Measurements from ENCODE around the gene GAL3ST1. TPM values are rescaled to one million over a fixed set of nuclear protein-coding genes. Genes with fewer than 3 reads are reported as not detected.
"Not testable (repeated sequence)": the region's sequence is repeated elsewhere in the genome, so short reads cannot be mapped to it uniquely, and the experiment has no call there.

Gene GAL3ST1
- total RNA-seq, 1 experiment from 2014 or later, result not detected

- Histone ChIP-seq H3K27me3 (ENCODE audit: low read length) (no peaks in the 10 kb centered on the region), H3K4me1 (ENCODE audit: low read length) (no peaks in the 10 kb centered on the region)
Observed at GRCh38 chr22:30557243-30557642, 17.2 kb downstream of the GAL3ST1 start.

GRCh38 chr22:30556388-30556787 lies 18.1 kb downstream of the GAL3ST1 start:
- no peaks in the 10 kb centered on the region for H3K4me1 ChIP-seq (ENCODE audit: low read length)
- no peaks in the 10 kb centered on the region for H3K9me2 ChIP-seq (replicated peaks; ENCODE audit: insufficient read depth, low read length)
- no peaks in the 10 kb centered on the region for H3K36me3 ChIP-seq (ENCODE audit: insufficient read depth, low read length)
- H3K9ac ChIP-seq (ENCODE audit: low read length), result no peak overlapping the region
- no peak overlapping the region for H3K4me2 ChIP-seq (ENCODE audit: low read depth, low read length, poor library complexity, severe bottlenecking)
- H3K79me2 ChIP-seq (ENCODE audit: low read length), result no peaks in the 10 kb centered on the region
- H4K20me1 ChIP-seq (ENCODE audit: insufficient read depth, low read depth, low read length), result no peaks in the 10 kb centered on the region
- DNase-seq, result peak; percentile 49
- no peaks in the 10 kb centered on the region for H3K9me3 ChIP-seq (ENCODE audit: low read length)
- no peak overlapping the region for H2AFZ ChIP-seq (ENCODE audit: low read length)
- no peak overlapping the region for H3K4me3 ChIP-seq (ENCODE audit: low read length)
- no peak overlapping the region for H3K27ac ChIP-seq (ENCODE audit: low read length)
- H3K27me3 ChIP-seq (ENCODE audit: low read length), result no peaks in the 10 kb centered on the region

More at GRCh38 chr22:30557243-30557642, 17.2 kb downstream of the GAL3ST1 start:
- Histone ChIP-seq H3K4me2 (ENCODE audit: low read depth, low read length, poor library complexity, severe bottlenecking) (no peak overlapping the region), H3K79me2 (ENCODE audit: low read length) (no peaks in the 10 kb centered on the region), H3K9ac (ENCODE audit: low read length) (no peak overlapping the region), H3K36me3 (ENCODE audit: insufficient read depth, low read length) (no peaks in the 10 kb centered on the region), H3K9me2 (replicated peaks; ENCODE audit: insufficient read depth, low read length) (no peaks in the 10 kb centered on the region), H3K4me3 (ENCODE audit: low read length) (no peak overlapping the region), H2AFZ (ENCODE audit: low read length) (no peak overlapping the region), H4K20me1 (ENCODE audit: insufficient read depth, low read depth, low read length) (no peaks in the 10 kb centered on the region), H3K27ac (ENCODE audit: low read length) (no peak overlapping the region), H3K9me3 (ENCODE audit: low read length) (no peaks in the 10 kb centered on the region)
- DNase-seq, result no peak

DNA sequence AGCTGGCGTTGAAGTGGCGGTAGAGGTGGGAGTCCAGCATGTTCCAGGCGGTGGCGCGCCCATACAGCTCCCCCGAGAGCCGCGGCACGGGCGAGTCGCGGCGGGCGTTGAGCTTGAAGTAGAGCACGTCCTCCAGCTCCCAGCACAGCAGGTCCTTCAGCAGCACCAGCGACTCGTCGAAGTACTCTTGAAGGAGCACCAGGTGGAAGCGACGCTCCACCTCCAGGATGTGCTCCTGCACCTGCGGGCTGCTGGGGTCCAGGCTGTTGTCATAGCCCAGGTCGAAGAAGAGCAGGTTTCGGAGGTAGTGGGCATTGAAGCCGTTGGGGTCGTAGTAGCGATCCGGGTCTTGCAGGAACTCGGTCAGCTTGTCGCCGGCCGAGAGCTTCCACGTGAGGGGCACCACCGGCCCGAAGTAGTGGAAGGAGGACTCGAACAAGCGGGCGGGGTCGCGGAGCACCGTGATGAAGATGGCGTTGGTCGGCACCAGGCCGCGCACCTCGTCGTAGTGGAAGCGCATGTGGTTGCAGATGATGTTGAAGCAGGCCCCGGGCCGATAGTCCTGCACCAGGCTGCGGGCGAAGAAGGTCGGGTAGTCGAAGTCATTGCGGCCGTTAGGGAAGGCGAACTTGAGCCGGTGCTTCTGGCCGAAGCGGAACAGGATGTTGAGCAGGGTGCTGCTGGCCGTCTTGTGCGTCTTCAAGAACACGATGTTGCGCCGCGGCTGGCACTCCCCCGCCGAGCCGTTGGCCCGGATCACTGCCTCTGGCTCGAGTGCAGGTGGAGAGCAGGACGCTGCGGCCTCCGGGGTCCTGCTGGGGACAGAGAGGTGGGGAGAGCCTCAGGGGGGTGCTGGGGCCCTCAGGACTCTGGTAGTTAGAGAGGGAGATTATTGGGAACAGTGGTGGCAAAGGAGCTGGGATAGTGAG lies 18.9 kb downstream of the GAL3ST1 start:
- H3K9ac ChIP-seq (ENCODE audit: low read length), result no peak overlapping the region
- no peaks in the 10 kb centered on the region for H3K9me3 ChIP-seq (ENCODE audit: low read length)
- H4K20me1 ChIP-seq (ENCODE audit: insufficient read depth, low read depth, low read length), result no peaks in the 10 kb centered on the region
- H3K79me2 ChIP-seq (ENCODE audit: low read length), result no peaks in the 10 kb centered on the region
- H3K27ac ChIP-seq (ENCODE audit: low read length), result no peak overlapping the region
- no peak overlapping the region for H2AFZ ChIP-seq (ENCODE audit: low read length)
- H3K27me3 ChIP-seq (ENCODE audit: low read length), result no peaks in the 10 kb centered on the region
- no peak for DNase-seq
- H3K4me3 ChIP-seq (ENCODE audit: low read length), result no peak overlapping the region
- H3K4me2 ChIP-seq (ENCODE audit: low read depth, low read length, poor library complexity, severe bottlenecking), result no peak overlapping the region
- no peaks in the 10 kb centered on the region for H3K36me3 ChIP-seq (ENCODE audit: insufficient read depth, low read length)
- H3K9me2 ChIP-seq (replicated peaks; ENCODE audit: insufficient read depth, low read length), result no peaks in the 10 kb centered on the region
- no peaks in the 10 kb centered on the region for H3K4me1 ChIP-seq (ENCODE audit: low read length)

- no peak overlapping the region for H3K4me2 ChIP-seq (ENCODE audit: low read depth, low read length, poor library complexity, severe bottlenecking)
- no peaks in the 10 kb centered on the region for H3K79me2 ChIP-seq (ENCODE audit: low read length)
- H3K9ac ChIP-seq (ENCODE audit: low read length), result no peak overlapping the region
- no peak overlapping the region for H3K27ac ChIP-seq (ENCODE audit: low read length)
- H3K9me2 ChIP-seq (replicated peaks; ENCODE audit: insufficient read depth, low read length), result no peaks in the 10 kb centered on the region
- H3K4me1 ChIP-seq (ENCODE audit: low read length), result no peaks in the 10 kb centered on the region
- no peak for DNase-seq
- no peaks in the 10 kb centered on the region for H3K27me3 ChIP-seq (ENCODE audit: low read length)
- no peaks in the 10 kb centered on the region for H3K36me3 ChIP-seq (ENCODE audit: insufficient read depth, low read length)
- no peaks in the 10 kb centered on the region for H4K20me1 ChIP-seq (ENCODE audit: insufficient read depth, low read depth, low read length)
- no peak overlapping the region for H3K4me3 ChIP-seq (ENCODE audit: low read length)
- H3K9me3 ChIP-seq (ENCODE audit: low read length), result no peaks in the 10 kb centered on the region
- no peak overlapping the region for H2AFZ ChIP-seq (ENCODE audit: low read length)
Observed at GRCh38 chr22:30553971-30554370, 20.5 kb downstream of the GAL3ST1 start.

DNA sequence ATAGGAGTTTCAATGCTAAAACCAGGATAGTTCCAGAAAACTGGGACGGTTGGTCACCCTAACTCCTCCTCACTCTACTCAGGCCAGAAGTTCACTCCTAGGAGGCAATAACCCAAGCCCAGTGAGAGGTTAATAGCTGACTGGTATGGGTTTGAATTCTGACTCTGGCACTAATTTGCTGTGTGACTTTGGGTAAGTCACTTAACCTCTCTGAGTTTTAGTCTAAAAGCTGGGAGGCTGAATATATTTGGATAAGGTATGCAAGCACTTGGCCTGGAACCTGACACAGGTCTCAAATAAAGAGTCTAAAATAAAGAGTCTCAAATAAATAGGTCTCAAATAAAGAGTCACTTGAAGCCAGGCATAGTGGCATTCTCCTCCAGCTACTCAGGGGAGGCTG lies 21.7 kb downstream of the GAL3ST1 start:
- DNase-seq, result no peak
- Histone ChIP-seq H3K4me1 (ENCODE audit: low read length) (no peaks in the 10 kb centered on the region), H3K4me2 (ENCODE audit: low read depth, low read length, poor library complexity, severe bottlenecking) (no peak overlapping the region), H2AFZ (ENCODE audit: low read length) (no peak overlapping the region), H3K9me3 (ENCODE audit: low read length) (no peaks in the 10 kb centered on the region), H3K79me2 (ENCODE audit: low read length) (no peaks in the 10 kb centered on the region), H3K9ac (ENCODE audit: low read length) (no peak overlapping the region), H3K4me3 (ENCODE audit: low read length) (no peak overlapping the region), H3K27me3 (ENCODE audit: low read length) (no peaks in the 10 kb centered on the region), H4K20me1 (ENCODE audit: insufficient read depth, low read depth, low read length) (no peaks in the 10 kb centered on the region), H3K36me3 (ENCODE audit: insufficient read depth, low read length) (no peaks in the 10 kb centered on the region), H3K27ac (ENCODE audit: low read length) (no peak overlapping the region), H3K9me2 (replicated peaks; ENCODE audit: insufficient read depth, low read length) (no peaks in the 10 kb centered on the region)

- H2AFZ ChIP-seq (ENCODE audit: low read length); H3K9ac ChIP-seq (ENCODE audit: low read length); H3K27ac ChIP-seq (ENCODE audit: low read length); H3K9me2 ChIP-seq (replicated peaks; ENCODE audit: insufficient read depth, low read length); H3K9me3 ChIP-seq (ENCODE audit: low read length); H3K79me2 ChIP-seq (ENCODE audit: low read length); H4K20me1 ChIP-seq (ENCODE audit: insufficient read depth, low read depth, low read length); H3K4me2 ChIP-seq (ENCODE audit: low read depth, low read length, poor library complexity, severe bottlenecking); H3K4me3 ChIP-seq (ENCODE audit: low read length); H3K27me3 ChIP-seq (ENCODE audit: low read length); H3K4me1 ChIP-seq (ENCODE audit: low read length); DNase-seq; H3K36me3 ChIP-seq (ENCODE audit: insufficient read depth, low read length): not testable (repeated sequence)
Observed at GRCh38 chr22:30551813-30552212, 22.7 kb downstream of the GAL3ST1 start.

DNA sequence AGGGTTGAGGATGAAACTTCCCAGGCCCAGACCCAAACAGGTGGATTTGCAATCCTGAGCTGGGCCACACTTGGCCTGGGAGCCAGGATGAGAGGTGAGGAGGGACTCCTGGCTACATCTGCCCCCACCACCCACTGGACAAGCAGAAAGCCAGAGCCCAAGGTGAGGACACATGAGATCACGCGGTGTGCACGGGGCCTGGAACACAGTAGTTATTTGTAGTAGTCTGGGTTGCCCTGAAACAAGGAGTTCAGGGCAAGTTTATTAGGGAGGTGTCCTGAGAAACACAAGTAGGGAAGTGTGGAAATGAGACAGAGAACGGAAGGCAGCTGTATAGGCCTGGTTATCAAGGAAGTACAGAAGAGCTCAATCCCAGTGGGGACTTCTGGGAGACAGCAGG lies 27.3 kb downstream of the GAL3ST1 start:
- H3K9me3 ChIP-seq (ENCODE audit: low read length), result no peaks in the 10 kb centered on the region
- no peaks in the 10 kb centered on the region for H3K9me2 ChIP-seq (replicated peaks; ENCODE audit: insufficient read depth, low read length)
- no peak overlapping the region for H3K4me3 ChIP-seq (ENCODE audit: low read length)
- no peak overlapping the region for H3K27ac ChIP-seq (ENCODE audit: low read length)
- no peaks in the 10 kb centered on the region for H3K27me3 ChIP-seq (ENCODE audit: low read length)
- H3K36me3 ChIP-seq (ENCODE audit: insufficient read depth, low read length), result no peaks in the 10 kb centered on the region
- no peak overlapping the region for H3K9ac ChIP-seq (ENCODE audit: low read length)
- no peaks in the 10 kb centered on the region for H3K4me1 ChIP-seq (ENCODE audit: low read length)
- H3K79me2 ChIP-seq (ENCODE audit: low read length), result no peaks in the 10 kb centered on the region
- no peak overlapping the region for H3K4me2 ChIP-seq (ENCODE audit: low read depth, low read length, poor library complexity, severe bottlenecking)
- H4K20me1 ChIP-seq (ENCODE audit: insufficient read depth, low read depth, low read length), result no peaks in the 10 kb centered on the region
- DNase-seq, result no peak
- no peak overlapping the region for H2AFZ ChIP-seq (ENCODE audit: low read length)

DNA sequence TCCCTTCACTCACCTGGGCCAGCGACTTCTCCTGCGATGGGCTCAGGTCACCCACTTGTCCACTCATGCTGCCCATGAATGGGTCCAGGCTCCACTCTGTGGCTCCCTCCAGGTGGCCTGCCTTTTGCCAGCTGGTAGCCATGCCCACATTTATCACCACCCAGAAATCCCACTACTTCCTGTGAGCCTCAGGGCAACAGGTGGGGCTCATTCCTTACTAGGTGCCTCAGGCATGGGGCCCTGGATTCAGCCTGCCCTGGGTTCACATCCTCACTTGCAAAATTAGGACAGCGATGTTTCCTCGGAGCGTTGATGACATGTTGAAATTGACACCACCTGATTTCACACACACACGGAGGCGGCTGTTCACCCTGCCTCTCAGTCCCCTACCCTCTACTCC lies 27.8 kb downstream of the GAL3ST1 start, which contains the start of gene SEC14L6:
TSS of gene SEC14L6 (minus strand) at position 126 of the 400 bp plus-strand sequence. CDS start at position 67, 59 bp downstream.
- Histone ChIP-seq H3K9me3 (ENCODE audit: low read length) (no peaks in the 10 kb centered on the region), H3K9me2 (replicated peaks; ENCODE audit: insufficient read depth, low read length) (no peaks in the 10 kb centered on the region), H3K9ac (ENCODE audit: low read length) (no peak within 1 kb of the TSS), H2AFZ (ENCODE audit: low read length) (no peak within 1 kb of the TSS), H3K79me2 (ENCODE audit: low read length) (no peaks in the 10 kb centered on the region), H4K20me1 (ENCODE audit: insufficient read depth, low read depth, low read length) (no peaks in the 10 kb centered on the region), H3K4me1 (ENCODE audit: low read length) (no peaks in the 10 kb centered on the region), H3K27me3 (ENCODE audit: low read length) (no peaks in the 10 kb centered on the region), H3K4me2 (ENCODE audit: low read depth, low read length, poor library complexity, severe bottlenecking) (no peak within 1 kb of the TSS), H3K27ac (ENCODE audit: low read length) (no peak within 1 kb of the TSS), H3K36me3 (ENCODE audit: insufficient read depth, low read length) (no peaks in the 10 kb centered on the region), H3K4me3 (ENCODE audit: low read length) (no peak within 1 kb of the TSS)
- no peak for DNase-seq

All from Karpas-422 (cell line).